KG1 (cell line): ENCODE results near the gene PPP1CB.
"Not testable (repeated sequence)": the region's sequence is repeated elsewhere in the genome, so short reads cannot be mapped to it uniquely, and the experiment has no call there.

Experiments
- DNase-seq: peaks from one replicate; lab custom pipeline; 2025; lab: John Stamatoyannopoulos, UW

The PPP1CB gene

GRCh38 chr2:28751252-28751955 lies at the start of gene PPP1CB:
Gene PPP1CB, plus strand, starts transcription at chr2:28751830. Its CDS starts 295 bp downstream, at chr2:28752125.
- DNase-seq = peak; percentile 90

GRCh38 chr2:28702415-28702861 lies 49.2 kb upstream of the PPP1CB start:
- no peak for DNase-seq

DNA sequence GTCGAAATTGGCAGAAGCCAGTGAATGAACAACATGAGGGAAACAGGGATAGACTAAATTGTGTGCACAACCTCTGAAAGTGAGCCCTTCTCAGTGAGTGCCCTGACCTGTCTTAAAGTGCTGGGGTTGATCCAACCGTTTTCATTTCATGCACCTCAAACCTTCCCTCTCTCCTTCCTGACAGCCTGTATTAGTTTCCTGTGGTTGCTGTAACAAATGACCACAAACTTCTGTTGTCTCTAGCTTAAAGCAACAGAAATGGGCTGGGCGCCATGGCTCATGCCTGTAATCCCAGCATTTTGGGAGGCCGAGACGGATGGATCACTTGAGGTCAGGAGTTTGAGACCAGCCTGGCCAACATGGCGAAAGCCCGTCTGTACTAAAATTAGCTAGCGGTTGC lies 48.8 kb upstream of the PPP1CB start:
- DNase-seq = no peak

DNA sequence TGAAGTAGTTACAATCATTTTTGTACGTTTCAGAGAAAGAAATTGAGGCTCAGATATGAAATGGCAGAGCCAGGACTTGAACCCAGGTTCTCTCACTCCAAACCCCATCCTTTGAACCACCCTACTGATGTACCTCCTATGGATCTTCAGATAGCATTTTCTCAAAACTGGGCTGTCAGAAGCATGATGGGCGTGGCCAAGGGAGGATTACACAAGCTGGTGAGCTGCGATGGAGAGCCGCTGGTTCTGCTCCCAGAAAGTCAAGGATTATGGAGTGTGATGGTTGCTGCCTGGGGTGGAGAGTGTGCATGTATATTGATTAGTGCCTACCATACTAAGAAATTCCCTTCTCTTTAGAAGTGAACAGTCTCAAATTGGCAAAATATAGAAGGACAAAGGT lies 47.0 kb upstream of the PPP1CB start:
- DNase-seq = no peak

- no peak for DNase-seq
These were observed 45.7 kb upstream of the PPP1CB start for GRCh38 chr2:28705751-28706440.

DNA sequence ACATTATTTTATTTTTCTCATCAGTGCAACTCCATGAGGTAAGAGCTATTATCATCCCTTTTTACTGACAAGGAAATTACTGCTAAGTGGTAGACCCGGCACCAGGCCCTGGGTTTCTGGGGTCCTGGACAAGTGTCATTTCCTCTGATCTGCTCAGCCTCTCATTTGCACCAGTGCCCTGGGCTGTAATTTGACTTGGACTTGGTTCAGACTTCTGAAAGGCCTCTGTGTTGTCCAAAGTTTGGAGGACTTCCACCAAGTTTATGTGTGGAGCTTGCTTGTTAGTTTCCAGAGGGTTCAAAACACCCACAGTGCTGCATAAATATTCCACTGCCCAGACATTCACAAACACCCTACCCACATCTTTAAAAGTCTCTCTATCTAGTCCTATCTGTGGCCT lies 44.0 kb upstream of the PPP1CB start:
- DNase-seq = no peak

DNA sequence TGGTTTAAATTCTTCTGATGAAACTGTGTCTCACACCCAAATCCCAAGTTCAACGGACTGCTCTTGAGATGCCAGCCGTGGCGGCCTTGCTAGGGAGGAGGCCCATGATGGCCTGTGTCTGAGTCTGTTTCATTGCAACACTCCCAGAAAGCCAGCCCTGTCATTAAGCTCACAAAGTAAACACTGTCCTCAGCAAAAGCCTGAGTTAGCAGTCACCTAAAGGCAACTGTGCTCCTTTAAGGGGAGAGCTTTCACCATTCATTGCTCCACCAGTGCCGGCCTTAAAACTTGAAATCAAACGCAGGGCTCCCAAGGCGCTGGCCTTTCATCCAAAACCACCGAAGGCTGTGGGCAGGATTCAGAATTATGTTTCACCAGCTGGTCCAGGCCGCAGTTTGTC lies 42.5 kb upstream of the PPP1CB start:
- no peak for DNase-seq

DNA sequence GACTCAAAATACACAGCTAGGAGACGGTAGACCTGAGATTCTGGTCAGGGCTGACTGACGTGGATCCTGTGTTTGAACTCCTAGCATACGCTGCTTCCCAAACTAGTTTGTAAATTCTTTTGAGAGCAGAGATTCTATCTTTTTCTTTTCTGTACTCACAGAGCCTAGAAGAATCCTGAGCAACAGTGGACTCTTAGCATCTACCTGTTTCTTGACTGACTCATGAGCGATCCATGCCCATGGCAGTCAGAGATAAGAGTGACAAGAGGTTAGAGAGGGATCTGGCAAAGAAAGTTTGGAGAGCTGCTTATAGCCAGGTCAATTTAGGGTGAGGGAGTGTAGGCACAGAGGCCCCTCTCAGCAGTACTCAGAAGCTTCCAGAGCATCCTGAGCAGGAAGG lies 41.1 kb upstream of the PPP1CB start:
- DNase-seq = no peak

- no peak for DNase-seq
These were observed 37.9 kb upstream of the PPP1CB start for GRCh38 chr2:28713577-28714298.

- peak; percentile 11 for DNase-seq
These were observed 35.3 kb upstream of the PPP1CB start for GRCh38 chr2:28716265-28716865.

- DNase-seq = no peak
These were observed 34.3 kb upstream of the PPP1CB start for GRCh38 chr2:28717339-28717758.

DNA sequence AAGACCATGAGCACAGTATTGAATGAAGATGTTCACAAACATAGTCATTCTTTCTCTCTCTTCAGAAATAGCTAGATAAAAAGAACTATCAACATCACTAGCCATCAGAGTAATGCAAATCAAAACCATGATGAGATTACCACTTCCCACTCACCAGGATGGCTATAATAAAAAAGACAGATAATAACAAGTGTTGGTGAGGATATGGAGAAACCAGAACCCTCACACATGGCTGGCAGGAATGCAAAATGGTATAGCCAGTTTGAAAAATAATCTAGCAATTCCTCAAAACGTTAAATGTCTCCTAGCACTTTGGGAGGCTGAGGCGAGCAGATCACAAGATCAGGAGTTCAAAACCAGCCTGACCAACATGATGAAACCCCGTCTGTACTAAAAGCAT lies 31.3 kb upstream of the PPP1CB start:
- no peak for DNase-seq

- no peak for DNase-seq
These were observed 29.9 kb upstream of the PPP1CB start for GRCh38 chr2:28721601-28722191.

DNA sequence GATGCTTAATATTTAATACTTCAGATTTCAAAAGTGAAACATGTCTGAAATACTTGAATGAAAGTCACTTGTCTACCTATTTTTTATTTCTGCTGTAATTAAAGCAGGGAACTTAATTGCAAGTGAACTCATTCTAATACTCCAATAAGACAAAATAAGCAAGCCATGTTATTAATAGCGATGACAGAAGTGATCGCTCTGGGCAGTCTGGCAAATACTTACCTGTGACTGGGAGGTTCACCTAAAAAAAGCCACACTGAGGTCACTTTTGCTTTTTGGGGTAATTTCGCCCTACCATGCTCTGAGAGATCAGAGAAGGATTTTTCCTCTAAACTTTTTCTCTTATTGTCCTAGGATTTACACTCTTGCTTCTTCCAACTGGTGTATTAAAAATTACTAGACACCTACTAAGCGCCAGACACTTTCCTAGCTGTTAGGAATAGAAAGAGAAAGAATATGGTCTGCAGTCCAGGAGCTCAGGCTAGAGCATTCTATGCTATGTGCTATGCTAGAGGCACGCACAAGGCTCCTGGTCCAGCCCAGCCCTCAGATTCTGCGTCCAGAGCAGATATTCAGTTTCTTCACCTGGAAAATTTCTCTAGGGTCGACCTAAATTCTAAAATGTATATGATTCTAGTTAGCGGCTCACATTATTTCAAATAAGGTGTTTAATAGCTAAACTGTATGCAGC lies 26.5 kb upstream of the PPP1CB start:
- DNase-seq = no peak

- DNase-seq = no peak
These were observed 25.5 kb upstream of the PPP1CB start for GRCh38 chr2:28726177-28726576.

DNA sequence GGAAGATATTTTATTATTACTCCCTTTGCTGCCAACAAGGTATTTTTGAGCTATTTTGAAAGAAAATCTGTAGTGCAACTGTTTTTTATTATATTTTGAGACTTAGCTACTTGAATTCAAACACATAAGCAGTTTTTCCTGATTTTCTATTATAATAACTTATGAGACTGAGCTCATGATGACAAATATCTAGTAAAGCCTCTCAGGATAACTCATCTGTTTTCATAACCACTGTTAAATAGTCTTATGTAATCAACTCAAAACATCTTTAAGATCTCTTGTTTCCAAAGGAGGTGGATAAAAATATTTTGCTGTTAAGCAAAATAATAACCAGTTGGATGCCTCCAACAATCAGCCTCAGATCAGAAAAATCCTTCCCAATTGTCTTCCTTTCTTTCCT lies 21.9 kb upstream of the PPP1CB start:
- DNase-seq = no peak

- DNase-seq = no peak
These were observed 20.9 kb upstream of the PPP1CB start for GRCh38 chr2:28730641-28731146.

GRCh38 chr2:28735511-28735910 lies 16.1 kb upstream of the PPP1CB start:
- DNase-seq = no peak

- DNase-seq = no peak
These were observed 15.6 kb upstream of the PPP1CB start for GRCh38 chr2:28736034-28736433.

DNA sequence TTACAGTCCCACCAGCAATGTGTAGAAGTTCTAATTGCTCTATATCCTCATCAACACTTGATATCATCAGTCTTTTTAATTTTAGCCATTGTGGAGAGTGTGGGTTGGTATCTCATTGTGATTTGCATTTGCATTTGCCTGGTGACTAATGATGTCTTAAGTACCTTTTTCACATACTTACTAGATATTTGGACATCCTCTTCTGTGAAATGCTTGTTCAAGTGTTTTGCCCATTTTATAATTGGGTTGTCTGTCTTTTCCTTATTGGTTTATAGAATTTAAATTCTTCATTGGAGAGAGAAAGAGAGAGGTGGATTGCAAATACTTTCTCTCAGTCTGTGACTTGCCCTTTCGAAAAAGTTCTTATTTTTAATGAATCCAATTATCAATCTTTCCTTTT lies 14.0 kb upstream of the PPP1CB start:
- DNase-seq = no peak

- not testable (repeated sequence) for DNase-seq
These were observed 9.0 kb upstream of the PPP1CB start for GRCh38 chr2:28742619-28743018.
